Panc1 (cell line): Measurements from ENCODE around the gene PXMP2. TPM values are rescaled to one million over a fixed set of nuclear protein-coding genes. Genes with fewer than 3 reads are reported as not detected.
A peak's percentile ranks its signal among the peaks of the same experiment; 100 is the strongest.

Experiments used
- ATAC-seq: fragments of 200-7000 bp; cut with Tn5 transposase; 2 replicates; pipeline ENCODE4 v1.9.1; 2020; ENCODE audit warnings: mild to moderate bottlenecking, moderate library complexity
- BruUV-seq: library from RNA; stranded (reverse); fragments of 400-500 nt; replicated peaks from 2 replicates; lab custom pipeline; 2021; lab: Mats Ljungman, UMichigan
- CTCF ChIA-PET: fragments of 300-600 bp; sonication (Branson Sonifier 250); formaldehyde crosslinking; loops from one replicate; lab custom pipeline; 2022; ENCODE audit warnings: antibody characterized with exemption; lab: Charles Lee
- POLR2A ChIA-PET: fragments of 300-600 bp; sonication (Branson Sonifier 250); formaldehyde crosslinking; loops from one replicate; lab custom pipeline; 2022; ENCODE audit warnings: antibody characterized with exemption; lab: Charles Lee
- DNase-seq: peaks from one replicate; pipeline ENCODE4 v3.0.0-alpha.2; 2010; ENCODE audit warnings: low read depth, low spot score
- H3K27ac ChIP-seq: 2 replicates; pipeline ENCODE4 v1.5.1; 2011; ENCODE audit warnings: mild to moderate bottlenecking, low read length, inconsistent platforms
- H3K27me3 ChIP-seq: fragments of 200-500 bp; sonication (Bioruptor generic); 2 replicates; pipeline ENCODE4 v1.6.0; 2014; ENCODE audit warnings: low read length, inconsistent platforms; ENCODE audit not compliant: control insufficient read depth, insufficient read depth
- H3K36me3 ChIP-seq: fragments of 200-500 bp; sonication (Bioruptor generic); 2 replicates; pipeline ENCODE4 v1.5.1; 2014; ENCODE audit warnings: inconsistent platforms, mild to moderate bottlenecking, low read length, moderate library complexity; ENCODE audit not compliant: control insufficient read depth, insufficient read depth
- H3K4me1 ChIP-seq: 2 replicates; pipeline ENCODE4 v1.5.1; 2011; ENCODE audit warnings: inconsistent platforms, mild to moderate bottlenecking, low read length, moderate library complexity; ENCODE audit not compliant: control insufficient read depth, insufficient read depth
- H3K4me3 ChIP-seq, 2 experiments: 2 replicates each; pipeline ENCODE4 v1.5.1; 2011 to 2012; ENCODE audit warnings: low read depth in 2 of 2, low read length in 2 of 2, mild to moderate bottlenecking in 2 of 2, inconsistent platforms in 1 of 2, moderate library complexity in 1 of 2
- H3K9me3 ChIP-seq: fragments of 200-500 bp; sonication (Bioruptor generic); 2 replicates; pipeline ENCODE4 v1.5.1; 2014; ENCODE audit warnings: low read depth, mild to moderate bottlenecking, inconsistent platforms, low read length, moderate library complexity; ENCODE audit not compliant: control insufficient read depth, insufficient read depth
- POLR2AphosphoS5 ChIP-seq: IDR thresholded peaks from 2 replicates; pipeline ENCODE4 v1.6.1; 2012; ENCODE audit warnings: mild to moderate bottlenecking, low read depth, low read length, moderate library complexity
- SIN3A ChIP-seq: IDR thresholded peaks from 2 replicates; pipeline ENCODE4 v1.6.1; 2012; ENCODE audit warnings: low read depth, mild to moderate bottlenecking, low read length, moderate library complexity, borderline replicate concordance; ENCODE audit not compliant: insufficient read depth
- TCF7L2 ChIP-seq: IDR thresholded peaks from 2 replicates; pipeline ENCODE4 v1.6.1; 2011; ENCODE audit warnings: mild to moderate bottlenecking, low read depth, low read length, inconsistent platforms
- in situ Hi-C: cut with HindIII; loops from 2 replicates; pipeline ENCODE4 v1.10.0; 2016; ENCODE audit warnings: low sequenced_read_pairs, low pct_unique_long_range_greater_than_20kb
- intact Hi-C: fragments of 100-400 bp; cut with micrococcal nuclease; formaldehyde crosslinking; loops from one replicate; pipeline ENCODE4 v1.10.0; 2022; ENCODE audit not compliant: unreplicated experiment
- total RNA-seq: library from RNA; stranded (reverse); gene quantifications from one replicate; pipeline ENCODE4 v1.2.1, GENCODE V29; 2021; ENCODE audit not compliant: unreplicated experiment
- TF ChIP-seq, protein P1 (sequence below): fragments of 450-650 bp; IDR thresholded peaks from 2 replicates; pipeline ENCODE4 v1.5.1; 2017; ENCODE audit warnings: mild to moderate bottlenecking
- TF ChIP-seq, protein P2 (sequence below), 2 experiments: IDR thresholded peaks; 2 replicates each; pipeline ENCODE4 v1.6.1; 2011 to 2012; ENCODE audit warnings: low read depth in 2 of 2, control low read depth in 1 of 2, low read length in 1 of 2, mild to moderate bottlenecking in 1 of 2, moderate library complexity in 1 of 2; ENCODE audit not compliant: insufficient read depth in 1 of 2

PXMP2 gene
- total RNA-seq, 1 experiment from 2014 or later, result 21.3 TPM

DNA sequence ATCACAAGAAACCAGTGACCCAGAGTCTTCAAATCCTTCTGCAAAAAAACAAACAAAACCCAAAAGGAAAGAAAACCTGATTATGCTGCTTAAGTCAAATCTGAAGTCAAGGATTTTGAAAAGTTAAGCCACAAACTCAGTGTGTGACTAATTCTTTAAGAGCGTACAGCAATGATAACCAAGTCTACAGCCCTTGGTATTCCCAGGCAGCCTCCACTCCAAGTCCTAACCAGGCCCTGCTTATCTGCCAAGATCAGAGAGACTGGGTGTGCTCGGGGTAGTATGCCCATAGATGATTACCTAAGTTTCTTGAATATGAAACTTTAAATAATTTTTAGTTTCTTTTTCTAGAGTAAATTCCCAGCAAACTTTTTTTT lies 36.4 kb downstream of the PXMP2 start:
- TF ChIP-seq, protein P1, sequence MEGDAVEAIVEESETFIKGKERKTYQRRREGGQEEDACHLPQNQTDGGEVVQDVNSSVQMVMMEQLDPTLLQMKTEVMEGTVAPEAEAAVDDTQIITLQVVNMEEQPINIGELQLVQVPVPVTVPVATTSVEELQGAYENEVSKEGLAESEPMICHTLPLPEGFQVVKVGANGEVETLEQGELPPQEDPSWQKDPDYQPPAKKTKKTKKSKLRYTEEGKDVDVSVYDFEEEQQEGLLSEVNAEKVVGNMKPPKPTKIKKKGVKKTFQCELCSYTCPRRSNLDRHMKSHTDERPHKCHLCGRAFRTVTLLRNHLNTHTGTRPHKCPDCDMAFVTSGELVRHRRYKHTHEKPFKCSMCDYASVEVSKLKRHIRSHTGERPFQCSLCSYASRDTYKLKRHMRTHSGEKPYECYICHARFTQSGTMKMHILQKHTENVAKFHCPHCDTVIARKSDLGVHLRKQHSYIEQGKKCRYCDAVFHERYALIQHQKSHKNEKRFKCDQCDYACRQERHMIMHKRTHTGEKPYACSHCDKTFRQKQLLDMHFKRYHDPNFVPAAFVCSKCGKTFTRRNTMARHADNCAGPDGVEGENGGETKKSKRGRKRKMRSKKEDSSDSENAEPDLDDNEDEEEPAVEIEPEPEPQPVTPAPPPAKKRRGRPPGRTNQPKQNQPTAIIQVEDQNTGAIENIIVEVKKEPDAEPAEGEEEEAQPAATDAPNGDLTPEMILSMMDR, result no peak
- TF ChIP-seq TCF7L2 (no peak), POLR2AphosphoS5 (no peak; the same call in none of the 2 replicates), SIN3A (no peak)
- TF ChIP-seq, protein P2, sequence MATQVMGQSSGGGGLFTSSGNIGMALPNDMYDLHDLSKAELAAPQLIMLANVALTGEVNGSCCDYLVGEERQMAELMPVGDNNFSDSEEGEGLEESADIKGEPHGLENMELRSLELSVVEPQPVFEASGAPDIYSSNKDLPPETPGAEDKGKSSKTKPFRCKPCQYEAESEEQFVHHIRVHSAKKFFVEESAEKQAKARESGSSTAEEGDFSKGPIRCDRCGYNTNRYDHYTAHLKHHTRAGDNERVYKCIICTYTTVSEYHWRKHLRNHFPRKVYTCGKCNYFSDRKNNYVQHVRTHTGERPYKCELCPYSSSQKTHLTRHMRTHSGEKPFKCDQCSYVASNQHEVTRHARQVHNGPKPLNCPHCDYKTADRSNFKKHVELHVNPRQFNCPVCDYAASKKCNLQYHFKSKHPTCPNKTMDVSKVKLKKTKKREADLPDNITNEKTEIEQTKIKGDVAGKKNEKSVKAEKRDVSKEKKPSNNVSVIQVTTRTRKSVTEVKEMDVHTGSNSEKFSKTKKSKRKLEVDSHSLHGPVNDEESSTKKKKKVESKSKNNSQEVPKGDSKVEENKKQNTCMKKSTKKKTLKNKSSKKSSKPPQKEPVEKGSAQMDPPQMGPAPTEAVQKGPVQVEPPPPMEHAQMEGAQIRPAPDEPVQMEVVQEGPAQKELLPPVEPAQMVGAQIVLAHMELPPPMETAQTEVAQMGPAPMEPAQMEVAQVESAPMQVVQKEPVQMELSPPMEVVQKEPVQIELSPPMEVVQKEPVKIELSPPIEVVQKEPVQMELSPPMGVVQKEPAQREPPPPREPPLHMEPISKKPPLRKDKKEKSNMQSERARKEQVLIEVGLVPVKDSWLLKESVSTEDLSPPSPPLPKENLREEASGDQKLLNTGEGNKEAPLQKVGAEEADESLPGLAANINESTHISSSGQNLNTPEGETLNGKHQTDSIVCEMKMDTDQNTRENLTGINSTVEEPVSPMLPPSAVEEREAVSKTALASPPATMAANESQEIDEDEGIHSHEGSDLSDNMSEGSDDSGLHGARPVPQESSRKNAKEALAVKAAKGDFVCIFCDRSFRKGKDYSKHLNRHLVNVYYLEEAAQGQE (IDR thresholded peaks at IDR 0.05; ENCODE audit: insufficient read depth in 1 of 2, low read depth in 2 of 2, low read length in 1 of 2), result no peak
- Histone ChIP-seq H3K4me1 (peaks cover 8% of the 10 kb centered on the region), H3K9me3 (no peaks in the 10 kb centered on the region), H3K27ac (peak overlapping the region; percentile 13), H3K4me3 (no peak overlapping the region), H3K36me3 (peaks cover 27% of the 10 kb centered on the region), H3K27me3 (no peaks in the 10 kb centered on the region)
- DNase-seq (no peak), ATAC-seq (no peak)
- in situ Hi-C loops, result no loop called here
- CTCF ChIA-PET, result no interaction called here
- no TSS peak for BruUV-seq
- POLR2A ChIA-PET, result no interaction called here
- intact Hi-C loops, result no loop called here

DNA sequence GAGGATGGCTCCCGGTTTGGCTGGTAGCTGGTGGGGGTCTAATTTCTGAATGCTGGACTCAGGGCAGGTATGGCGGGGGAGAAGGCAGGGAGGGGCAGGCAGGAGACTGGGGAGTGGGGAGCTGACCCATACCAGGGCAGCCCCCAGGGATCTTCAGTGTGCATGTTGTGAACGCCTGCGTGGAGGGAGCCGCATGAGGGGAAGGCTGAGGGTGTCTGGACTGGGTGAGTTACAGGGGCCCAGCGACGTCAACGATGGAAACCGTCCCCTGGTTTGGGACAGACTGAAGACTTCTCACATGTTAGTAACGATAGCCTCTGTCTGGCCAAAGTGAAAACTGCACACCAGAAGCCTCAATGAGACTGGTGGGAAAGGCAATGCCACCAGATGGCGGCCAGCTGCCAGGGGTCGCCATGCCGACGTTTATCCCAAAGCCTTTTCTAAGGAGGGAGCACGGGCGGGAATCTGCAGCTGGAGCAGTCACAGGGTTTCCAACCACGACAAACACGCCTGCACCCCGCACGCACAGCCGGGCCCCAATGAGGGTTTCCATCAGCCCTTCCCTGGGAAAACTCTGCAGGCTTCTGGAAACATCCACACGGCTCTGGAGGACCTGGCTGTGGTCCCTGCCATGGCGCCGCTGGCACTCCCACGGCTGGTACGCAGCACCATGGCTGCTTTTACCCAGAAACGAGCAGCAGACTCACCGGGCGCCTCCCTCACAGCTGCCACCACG lies 37.3 kb downstream of the PXMP2 start:
- no peak overlapping the region for H3K27ac ChIP-seq
- BruUV-seq, result no TSS peak
- ChIA-PET POLR2A (no interaction called here), CTCF (no interaction called here)
- no peak overlapping the region for H3K4me3 ChIP-seq
- ATAC-seq (no peak), DNase-seq (no peak)
- in situ Hi-C loops (no loop called here), intact Hi-C loops (no loop called here)
- H3K36me3 ChIP-seq, result peaks cover 27% of the 10 kb centered on the region
- TF ChIP-seq SIN3A, result no peak
- no peak for TF ChIP-seq TCF7L2
- TF ChIP-seq, protein P2 (IDR thresholded peaks at IDR 0.05; ENCODE audit: insufficient read depth in 1 of 2, low read depth in 2 of 2, low read length in 1 of 2), result no peak
- H3K9me3 ChIP-seq, result no peaks in the 10 kb centered on the region
- no peaks in the 10 kb centered on the region for H3K27me3 ChIP-seq
- H3K4me1 ChIP-seq, result peaks cover 10% of the 10 kb centered on the region
